Measurements from ENCODE around the gene FAM20C.

FAM20C gene

GRCh38 chr7:159370-160270, 32.8 kb upstream of the FAM20C start:
- no peak for TF ChIP-seq CTCF (IDR thresholded peaks at IDR 0.05; ENCODE audit: low read length, missing control alignments)
- H3K4me3 ChIP-seq (replicated peaks; ENCODE audit: low read depth, low read length): no peak overlapping the region
- no peak for DNase-seq (ENCODE audit: low read depth)

GRCh38 chr7:160958-161725, 31.2 kb upstream of the FAM20C start:
- H3K4me3 ChIP-seq (replicated peaks; ENCODE audit: low read depth, low read length): no peak overlapping the region
- no peak for DNase-seq (ENCODE audit: low read depth)
- no peak for TF ChIP-seq CTCF (IDR thresholded peaks at IDR 0.05; ENCODE audit: low read length, missing control alignments)

GRCh38 chr7:162632-163297, 29.6 kb upstream of the FAM20C start:
- no peak overlapping the region for H3K4me3 ChIP-seq (replicated peaks; ENCODE audit: low read depth, low read length)
- DNase-seq (ENCODE audit: low read depth): no peak

GRCh38 chr7:163298-163695, 29.1 kb upstream of the FAM20C start:
- H3K4me3 ChIP-seq (replicated peaks; ENCODE audit: low read depth, low read length): no peak overlapping the region
- TF ChIP-seq CTCF (IDR thresholded peaks at IDR 0.05; ENCODE audit: low read length, missing control alignments): no peak
- DNase-seq (ENCODE audit: low read depth): no peak

More at GRCh38 chr7:162632-163297, 29.6 kb upstream of the FAM20C start:
- TF ChIP-seq CTCF (IDR thresholded peaks at IDR 0.05; ENCODE audit: low read length, missing control alignments): no peak

GRCh38 chr7:163971-164881, 28.1 kb upstream of the FAM20C start:
- TF ChIP-seq CTCF (IDR thresholded peaks at IDR 0.05; ENCODE audit: low read length, missing control alignments): no peak
- H3K4me3 ChIP-seq (replicated peaks; ENCODE audit: low read depth, low read length): no peak overlapping the region
- no peak for DNase-seq (ENCODE audit: low read depth)

All from fibroblast of pulmonary artery (primary cell).